Neural cell (in vitro differentiated cells): ENCODE measurements around the gene IRX4.

Experiments
- CTCF ChIP-seq: fragments of 450-650 bp; IDR thresholded peaks from 2 replicates; pipeline ENCODE4 v1.5.1; 2014; ENCODE audit warnings: antibody characterized with exemption, mild to moderate bottlenecking, moderate library complexity; ENCODE audit not compliant: poor library complexity, severe bottlenecking
- EP300 ChIP-seq: fragments of 450-650 bp; conservative IDR thresholded peaks from 2 replicates; pipeline ENCODE4 v1.6.1; 2014; ENCODE audit warnings: antibody characterized with exemption, mild to moderate bottlenecking, moderate library complexity; ENCODE audit not compliant: poor library complexity, severe bottlenecking
- EZH2 ChIP-seq: fragments of 200-600, 300-800 bp; shearing (Covaris generic), sonication (generic); IDR thresholded peaks from 2 replicates; pipeline ENCODE4 v1.6.1; 2014; ENCODE audit warnings: antibody characterized with exemption, low read length, borderline replicate concordance, mild to moderate bottlenecking; ENCODE audit not compliant: insufficient read depth, poor library complexity, severe bottlenecking
- MXI1 ChIP-seq: fragments of 450-650 bp; conservative IDR thresholded peaks from 2 replicates; pipeline ENCODE4 v1.6.1; 2014; ENCODE audit warnings: antibody characterized with exemption, mild to moderate bottlenecking; ENCODE audit not compliant: poor library complexity, severe bottlenecking
- POLR2AphosphoS5 ChIP-seq: IDR thresholded peaks from 2 replicates; pipeline ENCODE4 v1.6.1; 2012
- REST ChIP-seq: IDR thresholded peaks from 2 replicates; pipeline ENCODE4 v1.6.1; 2012; ENCODE audit warnings: borderline replicate concordance

- TF ChIP-seq CTCF (no peak), POLR2AphosphoS5 (no peak), REST (no peak), EP300 (no peak), EZH2 (no peak), MXI1 (no peak)
Observed at GRCh38 chr5:1917830-1918487, 35.2 kb upstream of the IRX4 start.
